Activated T-helper 17 cell treated with anti-CD3 and anti-CD28 coated beads, Interleukin-2, amount 50 U/mL, for 72 hours (primary cell): ENCODE data around the gene CLTC. TPM values are rescaled to one million over a fixed set of nuclear protein-coding genes. Genes with fewer than 3 reads are reported as not detected.
A peak's percentile ranks its signal among the peaks of the same experiment; 100 is the strongest.
"Not testable (repeated sequence)": the region's sequence is repeated elsewhere in the genome, so short reads cannot be mapped to it uniquely, and the experiment has no call there.

ENCODE experiments used
- ATAC-seq: fragments of 150-1000 bp; cut with Tn5 transposase; replicated peaks from 2 replicates; pipeline ENCODE4 v1.10.0; 2021; ENCODE audit warnings: mild to moderate bottlenecking, moderate library complexity
- H3K27ac Mint-ChIP-seq: one replicate; pipeline ENCODE4 v1.8.0; 2022; ENCODE audit warnings: mixed read lengths
- H3K27me3 Mint-ChIP-seq: one replicate; pipeline ENCODE4 v1.8.0; 2022; ENCODE audit warnings: mixed read lengths
- H3K36me3 Mint-ChIP-seq: one replicate; pipeline ENCODE4 v1.8.0; 2022; ENCODE audit warnings: low read depth, mild to moderate bottlenecking, mixed read lengths
- H3K4me1 Mint-ChIP-seq: one replicate; pipeline ENCODE4 v1.8.0; 2022; ENCODE audit warnings: mixed read lengths
- H3K4me3 Mint-ChIP-seq: one replicate; pipeline ENCODE4 v1.8.0; 2022; ENCODE audit warnings: mild to moderate bottlenecking, mixed read lengths
- H3K9me3 Mint-ChIP-seq: one replicate; pipeline ENCODE4 v1.8.0; 2022; ENCODE audit warnings: mixed read lengths
- total RNA-seq, 2 donors: library from RNA; stranded (reverse); gene quantifications; one replicate each; pipeline ENCODE4 v1.2.3, GENCODE V29; 2022

CLTC gene
- total RNA-seq: 100 to 1,000 TPM; 162 to 200 TPM

DNA sequence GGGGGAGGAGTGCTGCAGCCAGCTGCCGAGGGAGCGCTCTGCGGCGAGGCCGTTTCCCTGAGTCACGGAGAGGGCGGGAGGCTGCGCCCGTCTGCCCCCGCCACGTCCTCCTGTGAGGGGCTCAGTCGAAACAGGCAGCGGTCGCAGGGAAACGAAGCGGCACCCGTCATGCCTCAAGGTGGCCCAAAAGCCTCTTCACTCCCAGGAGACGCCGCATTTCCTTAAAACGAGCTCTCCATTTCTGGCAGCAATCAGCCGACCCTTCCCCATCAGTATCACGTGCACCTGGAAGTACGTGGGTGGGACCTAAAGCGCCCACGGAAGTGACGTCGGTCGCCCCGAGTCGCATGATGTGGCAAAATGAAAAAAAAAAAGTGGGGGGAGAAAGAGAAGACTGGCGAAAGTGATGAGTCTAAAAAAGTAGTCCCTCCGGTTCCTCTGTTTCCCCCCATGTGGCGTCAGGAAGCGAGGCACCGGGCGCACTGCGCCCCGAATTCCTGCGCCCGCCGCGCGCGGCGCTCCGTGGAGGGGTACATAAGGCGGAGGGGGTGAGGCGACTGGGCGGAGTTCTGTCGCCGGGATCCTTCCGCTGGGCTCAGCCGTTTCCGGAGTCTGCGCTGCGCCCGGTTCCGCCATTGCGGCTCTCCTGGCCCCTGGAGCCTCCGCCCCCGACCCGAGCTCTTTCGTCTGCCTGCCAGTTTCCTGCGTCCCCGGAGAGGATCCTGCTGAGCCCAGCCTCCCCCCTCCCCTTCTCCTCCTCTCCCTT, at the start of gene CLTC:
TSS of gene CLTC (plus strand) at position 598 of the 766 bp plus-strand sequence. CDS start 237 bp downstream, outside the sequence.
- ATAC-seq: peak; percentile 86
- Mint-ChIP-seq H3K4me3 (peak within 1 kb of the TSS; percentile 99), H3K36me3 (peaks cover 54% of the 10 kb centered on the region), H3K27ac (peak within 1 kb of the TSS; percentile 99), H3K9me3 (no peaks in the 10 kb centered on the region), H3K27me3 (no peaks in the 10 kb centered on the region), H3K4me1 (peaks cover 27% of the 10 kb centered on the region)

DNA sequence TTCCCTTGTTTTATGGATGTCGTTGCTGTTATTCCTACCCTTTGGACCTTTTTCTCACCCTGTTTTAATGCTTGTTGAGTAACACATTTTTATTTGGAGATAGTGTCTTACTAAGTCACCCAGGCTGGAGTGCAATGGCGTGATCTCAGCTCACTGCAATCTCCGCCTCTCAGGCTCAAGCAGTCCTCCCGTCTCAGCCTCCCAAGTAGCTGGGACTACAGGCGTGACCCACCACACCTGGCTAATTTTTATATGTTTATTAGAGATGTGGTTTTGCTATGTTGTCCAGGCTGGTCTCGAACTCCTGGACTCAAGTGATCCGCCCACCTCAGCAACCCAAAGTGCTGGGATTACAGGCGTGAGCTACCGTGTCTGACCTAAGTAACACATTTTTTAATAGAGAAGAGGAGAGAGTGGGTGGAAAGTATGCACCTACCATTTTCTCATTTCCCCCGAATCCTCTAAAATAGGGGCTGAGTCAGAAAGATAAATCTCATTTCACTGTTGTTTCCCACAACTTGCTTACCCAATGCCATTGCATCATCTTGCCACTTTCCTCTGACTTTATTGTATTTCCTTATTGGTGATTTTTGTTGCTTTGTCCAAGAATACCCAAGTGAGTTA, 47.3 kb upstream of the CLTC start:
- ATAC-seq: peak; percentile 94
- Mint-ChIP-seq H3K27me3 (no peaks in the 10 kb centered on the region), H3K9me3 (no peaks in the 10 kb centered on the region), H3K4me3 (peak overlapping the region; percentile 45), H3K4me1 (peaks cover 14% of the 10 kb centered on the region), H3K36me3 (peaks cover 45% of the 10 kb centered on the region), H3K27ac (peak overlapping the region; percentile 81)

DNA sequence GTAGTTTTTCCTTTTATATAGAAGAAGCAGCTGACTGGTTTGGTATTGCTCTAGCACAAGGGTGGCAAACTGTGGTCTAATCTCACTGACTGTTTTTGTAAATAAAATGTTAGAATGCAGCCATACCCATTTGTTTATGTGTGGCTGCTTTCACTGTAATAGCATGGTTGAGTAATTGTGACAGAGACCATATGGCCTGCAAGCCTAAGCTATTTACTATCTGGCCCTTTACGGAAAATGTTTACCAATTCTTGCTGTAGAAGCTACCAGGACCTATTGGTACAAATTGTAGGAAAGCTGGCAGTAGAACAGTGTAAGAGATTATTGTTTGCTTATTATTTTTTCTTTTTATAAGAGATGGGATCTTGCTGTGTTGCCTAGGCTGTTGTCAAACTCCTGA, 35.5 kb upstream of the CLTC start:
- H3K27ac Mint-ChIP-seq, H3K4me3 Mint-ChIP-seq, ATAC-seq, H3K4me1 Mint-ChIP-seq, H3K27me3 Mint-ChIP-seq, H3K9me3 Mint-ChIP-seq: not testable (repeated sequence)
- peaks cover 20% of the 10 kb centered on the region for H3K36me3 Mint-ChIP-seq

DNA sequence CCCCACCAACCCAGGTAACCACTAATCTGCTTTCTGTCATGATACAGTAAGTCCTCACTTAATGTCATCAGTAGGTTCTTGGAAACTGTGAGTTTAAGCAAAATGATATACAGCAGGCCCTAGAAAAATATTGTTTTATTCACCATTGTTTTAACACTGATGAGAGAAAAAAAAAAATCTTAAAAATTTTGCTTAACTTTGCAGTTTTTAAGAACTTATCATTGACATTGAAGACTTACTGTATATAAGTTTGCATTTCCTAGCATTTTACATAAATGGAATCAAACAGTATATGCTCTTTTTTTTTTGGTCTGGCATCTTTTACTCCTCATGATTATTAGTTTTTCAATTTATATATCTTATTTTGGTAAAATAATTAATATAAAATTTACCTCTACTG, 19.5 kb upstream of the CLTC start:
- Mint-ChIP-seq H3K4me3 (no peak overlapping the region), H3K36me3 (peaks cover 55% of the 10 kb centered on the region), H3K4me1 (peaks cover 10% of the 10 kb centered on the region), H3K27ac (no peak overlapping the region), H3K27me3 (no peaks in the 10 kb centered on the region), H3K9me3 (no peaks in the 10 kb centered on the region)
- ATAC-seq: no peak

DNA sequence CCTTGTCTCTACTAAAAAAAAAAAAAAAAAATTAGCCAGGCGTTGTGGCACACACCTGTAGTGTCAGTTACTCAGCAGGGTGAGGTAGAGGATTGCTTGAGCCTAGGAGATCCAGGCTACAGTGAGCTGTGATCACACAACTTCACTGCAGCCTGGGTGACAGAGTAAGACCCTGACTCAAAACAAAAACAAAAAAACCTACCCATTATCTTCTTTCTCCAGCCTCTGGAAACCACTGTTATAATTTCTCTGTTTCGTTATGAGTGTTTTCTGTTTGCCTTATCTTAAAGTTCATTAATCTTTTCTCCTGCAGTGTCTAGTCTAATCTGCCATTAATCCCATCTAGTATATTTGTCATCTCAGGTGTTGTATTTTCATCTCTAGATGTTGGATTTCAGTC, 18.6 kb upstream of the CLTC start:
- peak overlapping the region; percentile 42 for H3K4me3 Mint-ChIP-seq
- H3K4me1 Mint-ChIP-seq: peaks cover 10% of the 10 kb centered on the region
- H3K36me3 Mint-ChIP-seq: peaks cover 65% of the 10 kb centered on the region
- H3K9me3 Mint-ChIP-seq: no peaks in the 10 kb centered on the region
- no peaks in the 10 kb centered on the region for H3K27me3 Mint-ChIP-seq
- H3K27ac Mint-ChIP-seq: peak overlapping the region; percentile 55
- ATAC-seq: peak; percentile 99

DNA sequence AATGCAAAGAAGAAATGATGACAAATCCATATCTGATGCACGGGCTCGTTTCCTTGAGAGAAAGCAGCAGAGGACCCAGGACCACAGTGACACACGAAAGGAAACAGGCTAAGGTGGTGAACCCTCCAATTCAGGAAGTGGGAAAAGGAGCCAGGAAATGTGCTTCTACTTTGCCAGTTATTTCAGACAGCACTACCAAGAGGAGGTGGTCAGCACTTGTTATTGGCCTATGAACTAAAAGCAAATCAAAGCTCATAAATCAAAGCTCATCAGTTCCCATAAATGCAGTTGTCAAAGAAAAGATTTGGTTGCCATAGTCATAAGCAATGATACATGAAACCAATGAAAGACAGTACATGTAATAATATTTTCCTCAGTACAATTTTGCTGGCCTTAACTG, 12.6 kb upstream of the CLTC start:
- no peak overlapping the region for H3K27ac Mint-ChIP-seq

DNA sequence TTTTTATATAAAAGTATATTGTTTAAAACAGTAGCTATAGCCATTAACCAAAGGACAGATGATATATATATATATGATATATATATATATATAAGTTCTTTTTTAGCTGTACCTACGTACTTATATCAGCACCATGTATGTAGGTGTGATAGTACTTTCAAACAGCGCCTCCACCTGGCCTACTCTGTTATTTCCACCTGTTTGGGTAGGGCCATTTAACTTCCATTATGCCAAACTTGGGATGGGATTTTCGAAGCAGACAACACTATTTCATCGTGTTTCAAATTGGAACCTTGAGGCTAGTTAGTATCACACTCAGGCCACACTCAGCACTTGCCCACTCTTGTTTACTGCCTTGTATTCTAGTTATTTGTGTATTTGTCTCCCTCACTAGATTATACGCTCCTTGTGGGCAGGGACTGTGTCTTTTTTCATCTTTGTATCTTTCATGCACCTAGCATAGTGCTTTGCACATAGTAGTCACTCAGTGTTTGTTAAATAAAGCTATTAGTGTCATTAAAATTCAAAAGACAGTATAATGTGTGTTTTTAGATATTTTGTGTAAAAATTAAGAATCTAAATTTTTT, 11.8 kb upstream of the CLTC start:
- no peak overlapping the region for H3K27ac Mint-ChIP-seq
- peaks cover 75% of the 10 kb centered on the region for H3K36me3 Mint-ChIP-seq
- H3K27me3 Mint-ChIP-seq: no peaks in the 10 kb centered on the region
- H3K9me3 Mint-ChIP-seq: no peaks in the 10 kb centered on the region
- H3K4me1 Mint-ChIP-seq: no peaks in the 10 kb centered on the region
- peak; percentile 37 for ATAC-seq
- no peak overlapping the region for H3K4me3 Mint-ChIP-seq

More for the DNA sequence above, 12.6 kb upstream of the CLTC start:
- Mint-ChIP-seq H3K36me3 (peaks cover 84% of the 10 kb centered on the region), H3K9me3 (no peaks in the 10 kb centered on the region), H3K4me1 (no peaks in the 10 kb centered on the region), H3K27me3 (no peaks in the 10 kb centered on the region), H3K4me3 (no peak overlapping the region)
- ATAC-seq: no peak

DNA sequence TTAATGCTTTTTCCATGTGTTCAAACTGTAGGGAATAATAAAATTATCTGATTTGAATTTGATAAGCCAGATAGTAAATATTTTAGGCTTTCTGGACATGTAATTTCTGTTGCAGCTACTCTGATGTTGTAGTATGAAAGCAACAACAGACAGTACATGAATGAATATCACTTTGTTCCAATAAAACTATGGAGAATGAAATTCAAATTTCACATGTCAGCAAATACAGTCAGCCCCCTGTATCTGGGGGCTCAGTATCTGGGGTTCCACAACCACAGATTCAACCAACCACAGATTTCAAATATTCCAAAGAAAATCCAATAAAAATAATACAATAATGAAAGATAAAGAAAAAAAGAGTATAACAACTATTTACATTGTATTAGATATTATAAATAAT, 8.2 kb upstream of the CLTC start:
- Mint-ChIP-seq H3K4me3 (no peak overlapping the region), H3K27ac (no peak overlapping the region), H3K9me3 (no peaks in the 10 kb centered on the region), H3K36me3 (peaks cover 39% of the 10 kb centered on the region), H3K27me3 (no peaks in the 10 kb centered on the region), H3K4me1 (no peaks in the 10 kb centered on the region)
- ATAC-seq: no peak

DNA sequence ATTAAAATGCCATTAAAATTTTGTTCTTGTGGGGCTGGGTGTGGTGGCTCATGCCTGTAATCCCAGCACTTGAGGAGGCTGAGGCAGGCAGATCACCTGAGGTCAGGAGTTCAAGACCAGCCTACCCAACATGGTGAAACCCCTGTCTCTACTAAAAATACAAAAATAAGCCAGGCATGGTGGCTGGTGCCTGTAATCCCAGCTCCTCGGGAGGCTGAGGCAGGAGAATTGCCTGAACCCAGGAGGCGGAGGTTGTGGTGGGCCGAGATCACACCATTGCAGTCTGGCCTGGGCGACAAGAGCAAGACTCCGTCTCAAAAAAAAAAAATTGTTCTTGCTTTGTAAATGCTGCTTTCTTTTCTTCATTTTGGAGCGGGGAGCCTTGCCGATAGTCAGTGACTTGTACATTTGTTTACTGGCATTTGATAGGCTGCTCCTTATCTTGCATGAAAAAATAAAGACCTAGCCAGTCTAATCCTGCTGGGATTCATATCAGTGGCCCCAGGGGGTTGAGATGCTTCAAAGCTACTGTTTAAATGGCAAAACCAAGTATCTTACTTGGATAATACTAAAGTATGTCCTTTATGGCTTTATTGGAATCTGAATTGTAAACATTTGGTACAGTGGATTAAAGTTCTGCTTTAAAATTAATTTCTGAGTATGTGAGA, 3.3 kb upstream of the CLTC start:
- Mint-ChIP-seq H3K9me3 (no peaks in the 10 kb centered on the region), H3K27me3 (no peaks in the 10 kb centered on the region), H3K27ac (no peak overlapping the region), H3K4me3 (peak overlapping the region; percentile 99), H3K4me1 (peaks cover 16% of the 10 kb centered on the region), H3K36me3 (peaks cover 27% of the 10 kb centered on the region)
- ATAC-seq: no peak

DNA sequence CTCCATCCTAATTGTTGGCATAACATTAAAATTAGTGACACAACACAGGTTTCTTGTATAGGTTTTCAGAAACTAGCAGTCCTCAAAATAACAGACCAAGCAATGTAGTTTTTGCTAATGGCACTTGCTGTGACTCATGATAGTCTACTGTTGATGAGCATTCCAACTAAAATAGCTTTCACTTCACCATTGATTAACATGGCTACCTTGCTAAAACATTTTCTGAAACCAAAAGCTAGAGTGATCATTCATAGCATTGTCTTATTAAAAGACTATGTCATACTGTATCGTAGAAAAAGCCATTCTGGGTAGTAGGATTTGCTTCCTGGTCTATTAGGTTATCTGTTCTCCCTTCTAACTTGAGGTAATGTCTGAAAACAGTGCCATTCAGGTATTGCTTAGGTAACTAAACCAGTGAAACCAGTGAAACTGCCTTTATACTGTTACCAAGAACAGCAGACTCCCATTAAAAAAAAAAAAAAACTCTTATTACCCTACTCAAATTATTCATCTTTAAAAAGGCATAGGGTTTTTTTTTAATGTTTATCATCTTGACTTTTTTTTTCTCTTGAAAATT, 2.5 kb upstream of the CLTC start:
- Mint-ChIP-seq H3K27me3 (no peaks in the 10 kb centered on the region), H3K27ac (peak overlapping the region; percentile 99), H3K36me3 (peaks cover 36% of the 10 kb centered on the region), H3K4me3 (peak overlapping the region; percentile 99), H3K9me3 (no peaks in the 10 kb centered on the region), H3K4me1 (peaks cover 21% of the 10 kb centered on the region)
- ATAC-seq: no peak

DNA sequence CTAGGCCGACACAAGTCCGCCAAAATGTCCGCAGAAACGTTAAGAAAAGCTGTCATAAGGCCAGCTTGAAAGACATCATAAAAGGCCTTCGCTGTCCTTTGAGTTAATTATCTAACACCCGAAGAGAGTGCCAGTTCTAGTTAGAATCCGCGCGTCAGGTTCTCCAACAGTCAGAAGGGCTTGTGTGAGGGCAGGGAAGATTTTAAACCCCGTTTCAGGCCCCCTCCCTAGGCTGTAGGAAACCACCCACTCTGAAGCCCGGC, 729 bp upstream of the CLTC start:
- ATAC-seq: no peak
- peaks cover 27% of the 10 kb centered on the region for H3K4me1 Mint-ChIP-seq
- H3K36me3 Mint-ChIP-seq: peaks cover 50% of the 10 kb centered on the region
- peak overlapping the region; percentile 99 for H3K27ac Mint-ChIP-seq
- no peaks in the 10 kb centered on the region for H3K27me3 Mint-ChIP-seq
- H3K9me3 Mint-ChIP-seq: no peaks in the 10 kb centered on the region
- H3K4me3 Mint-ChIP-seq: peak overlapping the region; percentile 99

DNA sequence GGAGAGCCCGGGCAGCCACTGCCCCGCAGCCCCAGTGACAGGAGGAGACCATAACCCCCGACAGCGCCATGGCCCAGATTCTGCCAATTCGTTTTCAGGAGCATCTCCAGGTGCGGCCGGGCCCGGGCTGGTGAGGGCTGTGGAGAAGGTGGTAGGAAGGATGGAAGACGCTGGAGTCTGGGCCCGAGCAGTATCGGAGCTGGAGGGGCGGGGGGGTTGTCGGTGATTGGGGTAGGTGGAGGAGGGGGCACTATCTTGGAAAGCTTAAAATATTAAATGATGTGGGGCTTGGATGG, 317 bp downstream of the CLTC start:
- Mint-ChIP-seq H3K27ac (peak overlapping the region; percentile 99), H3K4me1 (peaks cover 27% of the 10 kb centered on the region), H3K4me3 (peak overlapping the region; percentile 99), H3K9me3 (no peaks in the 10 kb centered on the region), H3K36me3 (peaks cover 54% of the 10 kb centered on the region), H3K27me3 (no peaks in the 10 kb centered on the region)
- ATAC-seq: no peak

DNA sequence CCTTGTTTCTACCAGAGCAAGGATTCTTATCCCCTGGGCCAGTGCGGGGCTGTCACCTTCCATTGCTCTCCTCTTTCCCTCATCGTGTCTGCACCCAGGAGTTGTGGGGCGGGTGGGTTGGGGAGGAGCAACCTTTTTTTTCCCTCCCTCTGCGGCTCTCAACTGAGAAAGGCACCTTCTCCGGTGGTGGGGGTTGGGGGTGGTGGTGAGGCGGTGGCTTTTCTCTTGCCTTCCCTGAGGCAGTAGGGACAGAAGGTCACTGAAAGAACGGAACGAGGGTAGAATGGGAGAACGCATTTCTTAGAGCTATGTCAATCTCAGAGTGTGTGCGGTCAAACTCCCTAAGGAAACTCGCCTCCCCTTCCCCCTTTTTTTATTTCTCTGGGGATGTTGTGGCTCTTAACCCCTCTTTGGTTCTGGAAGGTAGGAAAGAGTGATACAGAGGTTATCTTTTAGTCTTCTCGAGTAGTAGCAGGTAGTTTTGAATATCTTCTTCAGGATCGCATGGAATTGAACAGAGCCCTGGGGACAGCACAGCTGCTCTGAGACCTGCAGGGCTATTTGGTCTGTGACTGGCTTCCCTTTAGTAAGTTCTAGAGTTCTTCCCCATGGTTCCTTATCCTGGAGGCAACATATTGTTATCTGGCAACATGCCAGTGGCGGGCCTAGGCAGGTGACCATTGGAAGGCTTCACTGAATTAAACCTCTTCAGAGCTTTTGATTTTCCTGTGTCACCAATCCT, 994 bp downstream of the CLTC start:
- Mint-ChIP-seq H3K36me3 (peaks cover 60% of the 10 kb centered on the region), H3K4me3 (peak overlapping the region; percentile 99), H3K9me3 (no peaks in the 10 kb centered on the region), H3K4me1 (peaks cover 27% of the 10 kb centered on the region), H3K27me3 (no peaks in the 10 kb centered on the region), H3K27ac (peak overlapping the region; percentile 99)
- ATAC-seq: peak; percentile 41

DNA sequence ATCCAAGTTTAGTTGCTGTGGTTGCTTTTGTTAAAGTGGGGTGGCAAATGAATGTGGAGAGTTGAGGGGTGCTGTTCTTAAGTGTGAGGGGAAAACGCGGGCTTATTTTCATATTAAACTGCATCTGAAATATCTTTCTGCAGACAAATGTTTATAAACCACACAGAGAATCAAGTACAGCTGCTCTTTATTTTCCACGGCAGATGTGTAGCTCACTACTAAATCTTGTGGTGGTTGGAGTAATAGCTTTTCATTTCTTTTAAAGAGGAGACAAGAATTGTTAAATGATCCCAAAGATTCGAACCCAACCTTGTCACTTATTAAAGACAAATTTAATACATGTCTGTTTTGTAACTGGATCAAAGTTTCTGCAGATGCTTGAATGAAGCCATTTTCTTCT, 2.1 kb downstream of the CLTC start:
- peaks cover 68% of the 10 kb centered on the region for H3K36me3 Mint-ChIP-seq
- peak overlapping the region; percentile 99 for H3K27ac Mint-ChIP-seq
- no peak for ATAC-seq
- H3K9me3 Mint-ChIP-seq: no peaks in the 10 kb centered on the region
- H3K27me3 Mint-ChIP-seq: no peaks in the 10 kb centered on the region
- H3K4me3 Mint-ChIP-seq: peak overlapping the region; percentile 99
- peaks cover 33% of the 10 kb centered on the region for H3K4me1 Mint-ChIP-seq
